GM19455 (cell line): ENCODE data around the gene BCL2L15.

Experiments
- ATAC-seq: cut with Tn5 transposase; IDR thresholded peaks from one replicate; pipeline ENCODE4 v1.9.1; 2021; ENCODE audit not compliant: unreplicated experiment

The BCL2L15 gene

GRCh38 chr1:113887402-113888175 lies at the start of gene BCL2L15:
BCL2L15 (minus strand) TSS chr1:113887581; CDS start chr1:113887375, 206 bp downstream.
- ATAC-seq: no peak

- ATAC-seq: no peak
These were observed 49.8 kb upstream of the BCL2L15 start for GRCh38 chr1:113937146-113937545.

GRCh38 chr1:113935970-113936369 lies 48.6 kb upstream of the BCL2L15 start:
- no peak for ATAC-seq

GRCh38 chr1:113935176-113935575 lies 47.8 kb upstream of the BCL2L15 start:
- ATAC-seq: no peak

DNA sequence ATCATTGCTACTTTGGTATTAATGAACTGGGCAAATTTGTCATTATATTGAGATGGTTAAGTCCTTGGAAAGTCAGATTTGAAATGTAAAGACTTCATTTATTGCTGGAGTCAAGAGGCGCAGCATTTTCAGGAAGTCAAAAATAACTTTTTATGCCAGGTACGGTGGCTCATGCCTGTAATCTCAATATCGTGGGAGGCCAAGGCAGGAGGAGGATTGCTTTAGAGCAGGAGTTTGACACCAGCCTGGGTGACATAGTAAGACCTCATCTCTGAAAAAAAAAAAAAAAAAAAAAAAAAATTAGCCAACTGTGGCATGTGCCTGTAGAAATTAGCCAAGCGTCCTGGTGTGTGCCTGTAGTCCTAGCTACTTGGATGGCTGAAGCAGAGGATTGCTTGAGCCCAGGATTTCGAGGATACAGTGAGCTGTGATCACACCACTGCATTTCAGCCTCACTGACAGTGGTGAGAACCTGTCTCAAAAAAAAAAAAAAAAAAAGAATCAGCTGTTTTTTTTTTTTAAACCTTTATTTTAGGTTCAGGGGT lies 47.2 kb upstream of the BCL2L15 start:
- ATAC-seq: no peak

GRCh38 chr1:113934006-113934405 lies 46.6 kb upstream of the BCL2L15 start:
- ATAC-seq: no peak

DNA sequence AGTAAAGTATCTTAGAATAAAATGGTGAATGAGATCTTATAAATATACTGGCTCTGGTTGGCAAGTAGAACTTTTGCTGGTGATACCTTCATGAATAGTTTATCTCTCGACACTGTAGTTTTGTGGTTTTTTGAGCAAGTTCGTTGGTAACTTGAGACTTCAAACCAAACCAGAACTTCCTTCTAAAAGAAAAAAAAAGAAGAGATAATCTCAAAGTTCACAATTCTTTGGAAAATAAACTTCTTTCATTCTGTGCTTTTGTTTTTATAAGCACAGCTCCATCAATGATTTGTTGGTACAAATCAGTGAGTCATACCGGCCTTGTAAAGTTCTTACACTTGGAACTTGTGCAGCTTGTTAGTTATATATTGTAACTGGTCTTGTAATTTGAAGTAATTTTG lies 44.1 kb upstream of the BCL2L15 start:
- ATAC-seq: no peak

GRCh38 chr1:113930499-113931161 lies 43.2 kb upstream of the BCL2L15 start:
- ATAC-seq: peak; percentile 25

DNA sequence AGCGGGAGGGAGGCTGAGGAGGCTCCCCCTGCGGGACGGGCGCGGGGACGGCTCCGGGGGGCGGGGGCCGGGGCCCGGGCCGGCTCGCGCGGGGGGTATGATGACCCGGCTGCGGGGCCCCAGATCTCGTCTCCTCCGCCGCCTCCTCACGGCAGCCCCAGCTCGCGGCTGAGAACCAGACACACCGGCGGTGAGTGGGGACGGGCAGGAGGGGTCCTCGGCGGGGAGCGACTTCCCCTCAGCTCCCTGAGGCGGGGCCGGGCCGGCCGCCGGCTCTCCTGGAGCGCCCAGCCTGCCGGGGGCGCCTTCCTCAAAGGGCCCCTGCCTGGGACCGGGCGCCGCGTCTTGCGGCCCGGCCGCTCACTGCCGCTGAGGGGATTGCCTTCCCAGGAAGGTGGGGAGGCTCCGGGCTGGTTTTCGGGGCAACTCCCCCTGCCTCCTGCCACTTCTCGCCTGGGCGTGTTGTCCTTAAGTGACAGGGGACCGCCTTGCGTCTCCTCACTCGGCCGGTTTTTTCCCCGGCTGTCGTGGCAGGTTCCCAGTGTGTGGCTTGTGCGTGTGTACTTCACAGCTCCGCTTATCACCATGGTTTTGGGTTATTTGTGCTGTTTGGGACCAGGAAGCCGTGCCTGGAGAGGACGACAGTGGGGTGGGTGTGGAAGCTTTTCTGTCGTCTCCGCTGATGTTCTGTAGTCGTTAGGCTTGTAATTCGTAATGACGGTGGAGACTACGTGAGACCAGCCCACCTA lies 42.5 kb upstream of the BCL2L15 start:
- peak; percentile 40 for ATAC-seq

GRCh38 chr1:113928941-113929749 lies 41.8 kb upstream of the BCL2L15 start, which contains the start of gene HIPK1:
HIPK1 (plus strand) TSS chr1:113929324.
- peak; percentile 72 for ATAC-seq

GRCh38 chr1:113928187-113928930 lies 41.0 kb upstream of the BCL2L15 start:
- no peak for ATAC-seq

GRCh38 chr1:113924473-113924872 lies 37.1 kb upstream of the BCL2L15 start:
- no peak for ATAC-seq

- ATAC-seq: no peak
These were observed 35.6 kb upstream of the BCL2L15 start for GRCh38 chr1:113922957-113923356.

- no peak for ATAC-seq
These were observed 30.9 kb upstream of the BCL2L15 start for GRCh38 chr1:113918243-113918642.

GRCh38 chr1:113917400-113918082 lies 30.2 kb upstream of the BCL2L15 start:
- ATAC-seq: no peak

- no peak for ATAC-seq
These were observed 29.6 kb upstream of the BCL2L15 start for GRCh38 chr1:113916974-113917373.

GRCh38 chr1:113913887-113914664 lies 26.7 kb upstream of the BCL2L15 start:
- no peak for ATAC-seq

DNA sequence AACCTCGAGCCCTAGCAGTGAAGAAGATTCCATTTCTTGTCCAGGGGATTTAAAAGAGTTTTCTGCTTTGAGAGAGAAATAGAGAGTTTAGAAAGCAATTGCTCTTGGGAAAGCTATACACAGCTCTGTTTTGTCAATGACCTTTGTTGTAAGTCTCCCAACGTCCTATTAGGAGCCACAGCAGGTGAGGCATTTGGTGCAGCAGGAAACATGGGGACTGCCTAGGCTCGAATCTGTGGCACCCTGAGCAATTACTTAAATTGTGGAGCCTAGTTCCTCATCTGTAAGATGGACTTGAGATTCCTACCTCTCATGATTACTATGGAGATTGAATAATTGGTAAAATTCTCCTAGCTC lies 25.9 kb upstream of the BCL2L15 start:
- ATAC-seq: no peak
